Activated CD8-positive, alpha-beta T cell treated with anti-CD3 and anti-CD28 coated beads, Interleukin-2, amount 10 ng/mL, durations not matched to agents 7 days and 5 days (primary cell): Measurements from ENCODE around the gene GPC6. TPM values are rescaled to one million over a fixed set of nuclear protein-coding genes. Genes with fewer than 3 reads are reported as not detected.
A peak's percentile ranks its signal among the peaks of the same experiment; 100 is the strongest.
"Not testable (repeated sequence)": the region's sequence is repeated elsewhere in the genome, so short reads cannot be mapped to it uniquely, and the experiment has no call there.

Experiments used
- ATAC-seq: fragments of 150-1000 bp; cut with Tn5 transposase; one replicate; pipeline ENCODE4 v1.10.0; 2021; ENCODE audit warnings: moderate library complexity
- CTCF ChIA-PET: fragments of 350-600 bp; sonication (Branson Sonifier 250); formaldehyde crosslinking; loops from one replicate; lab custom pipeline; 2021; ENCODE audit warnings: antibody characterized with exemption; lab: Charles Lee
- POLR2A ChIA-PET: fragments of 350-600 bp; sonication (Branson Sonifier 250); formaldehyde crosslinking; loops from one replicate; lab custom pipeline; 2021; ENCODE audit warnings: antibody characterized with exemption; lab: Charles Lee
- DNase-seq: peaks from one replicate; pipeline ENCODE4 v3.0.0-alpha.2; 2020
- H3K27ac Mint-ChIP-seq: one replicate; pipeline ENCODE4 v1.8.0; 2021; ENCODE audit warnings: mild to moderate bottlenecking, mixed read lengths
- H3K27me3 Mint-ChIP-seq: one replicate; pipeline ENCODE4 v1.8.0; 2021; ENCODE audit warnings: low read depth, mixed read lengths
- H3K36me3 Mint-ChIP-seq: one replicate; pipeline ENCODE4 v1.8.0; 2021; ENCODE audit warnings: low read depth, mixed read lengths
- H3K4me1 Mint-ChIP-seq: one replicate; pipeline ENCODE4 v1.8.0; 2021; ENCODE audit warnings: low read depth, mixed read lengths
- H3K4me3 Mint-ChIP-seq: one replicate; pipeline ENCODE4 v1.8.0; 2021; ENCODE audit warnings: mild to moderate bottlenecking, mixed read lengths
- H3K9me3 Mint-ChIP-seq: one replicate; pipeline ENCODE4 v1.8.0; 2022; ENCODE audit warnings: mixed read lengths; ENCODE audit not compliant: insufficient read depth
- total RNA-seq, 2 experiments: library from RNA; stranded (reverse); gene quantifications; one replicate each; pipeline ENCODE4 v1.2.3, GENCODE V29; 2021

GPC6 gene
- total RNA-seq, 2 experiments from 2014 or later = not detected

DNA sequence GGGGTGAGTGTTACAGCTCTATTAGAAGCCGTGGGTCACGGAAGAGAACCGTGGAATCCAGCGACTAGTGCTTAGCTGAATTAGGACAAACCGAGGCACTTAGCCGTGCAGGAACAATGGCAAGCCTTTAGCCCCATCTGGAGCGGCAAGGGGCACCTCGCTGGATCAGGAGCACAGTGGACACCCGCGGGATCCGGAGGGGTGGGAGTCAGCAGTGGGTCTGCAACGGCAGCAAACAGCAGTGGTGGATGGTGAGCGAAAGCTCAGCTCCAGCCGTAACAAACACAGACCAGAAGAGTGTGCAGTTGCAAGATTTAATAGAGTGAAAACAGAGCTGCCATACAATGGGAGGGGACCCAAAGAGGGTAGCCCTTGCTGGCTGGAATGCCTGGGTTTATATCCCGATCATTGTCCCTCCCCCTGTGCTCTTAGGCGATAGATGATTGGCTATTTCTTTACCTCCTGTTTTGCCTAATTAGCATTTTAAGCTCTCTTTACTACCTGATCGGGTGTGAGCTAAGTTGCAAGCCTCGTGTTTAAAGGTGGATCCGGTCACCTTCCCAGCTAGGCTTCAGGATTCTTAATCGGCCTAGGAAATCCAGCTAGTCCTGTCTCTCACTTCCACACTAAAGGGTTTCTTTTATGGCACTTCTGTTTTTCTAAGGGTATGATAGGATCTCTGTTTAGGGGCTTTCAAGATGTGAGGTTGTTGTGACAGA, 1076.4 kb downstream of the GPC6 start:
- CTCF ChIA-PET = interaction anchor here (0.8 kb wide), 1 partner anchor 14 kb away, joined by 3 read pairs; no protein-coding TSS in a partner anchor

DNA sequence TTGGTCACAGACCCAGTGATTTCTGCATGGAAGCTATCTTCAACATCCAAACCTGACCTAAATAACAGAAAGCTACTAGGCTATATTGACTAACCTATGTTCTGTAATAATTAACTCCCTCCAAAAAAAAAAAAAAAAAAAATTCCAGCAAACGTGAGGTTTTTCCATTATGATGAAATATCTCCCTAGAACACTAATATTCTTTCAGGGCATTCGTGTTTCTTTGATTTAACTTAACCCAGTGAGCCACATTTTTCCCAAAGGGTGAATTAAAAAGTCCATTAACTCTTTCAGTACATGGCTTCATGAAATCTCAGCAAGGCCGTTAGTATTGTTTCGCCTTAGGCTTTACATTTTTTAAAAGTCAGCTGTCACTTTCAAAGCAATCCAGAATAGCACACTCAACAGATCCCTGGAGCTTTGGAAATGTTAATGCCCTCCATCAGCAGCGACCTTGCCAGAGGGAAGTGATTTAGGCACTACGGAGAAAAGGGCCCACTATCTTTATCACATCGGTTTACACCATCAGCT, 1077.1 kb downstream of the GPC6 start:
- peaks cover 5% of the 10 kb centered on the region for H3K9me3 Mint-ChIP-seq
- no peaks in the 10 kb centered on the region for H3K36me3 Mint-ChIP-seq
- ChIA-PET CTCF (interaction anchor here (0.8 kb wide), 1 partner anchor 14 kb away, joined by 3 read pairs; no protein-coding TSS in a partner anchor), POLR2A (no interaction called here)
- no peaks in the 10 kb centered on the region for H3K4me1 Mint-ChIP-seq
- H3K27ac Mint-ChIP-seq = no peak overlapping the region
- H3K27me3 Mint-ChIP-seq = no peaks in the 10 kb centered on the region
- no peak overlapping the region for H3K4me3 Mint-ChIP-seq
- DNase-seq (no peak), ATAC-seq (no peak)

More for the DNA sequence above, 1076.4 kb downstream of the GPC6 start:
- H3K27ac Mint-ChIP-seq, H3K4me1 Mint-ChIP-seq, DNase-seq, H3K9me3 Mint-ChIP-seq, ATAC-seq, H3K36me3 Mint-ChIP-seq, POLR2A ChIA-PET, H3K4me3 Mint-ChIP-seq, H3K27me3 Mint-ChIP-seq: not testable (repeated sequence)

DNA sequence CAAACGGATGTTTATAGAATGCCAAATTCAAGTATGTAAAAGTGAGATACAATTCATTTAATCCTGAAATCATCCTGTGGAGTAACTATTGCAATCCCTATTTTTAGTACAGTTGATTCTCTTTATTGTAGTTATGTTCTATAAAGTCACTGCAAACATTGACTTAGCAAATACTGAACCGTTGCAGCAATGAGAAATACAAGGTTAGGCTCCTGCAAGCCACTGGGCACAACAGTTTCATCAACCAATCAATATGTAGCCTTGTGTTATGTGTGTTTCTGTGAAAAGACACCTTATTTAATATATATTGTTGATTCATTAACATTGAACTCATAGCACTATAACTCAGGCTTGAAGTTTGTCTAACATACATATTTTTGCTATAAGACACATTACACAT, 1078.4 kb downstream of the GPC6 start:
- Mint-ChIP-seq H3K4me3 (no peak overlapping the region), H3K4me1 (no peaks in the 10 kb centered on the region), H3K36me3 (no peaks in the 10 kb centered on the region), H3K9me3 (peaks cover 5% of the 10 kb centered on the region), H3K27me3 (no peaks in the 10 kb centered on the region), H3K27ac (no peak overlapping the region)
- CTCF ChIA-PET = no interaction called here
- POLR2A ChIA-PET = no interaction called here
- no peak for ATAC-seq
- no peak for DNase-seq

DNA sequence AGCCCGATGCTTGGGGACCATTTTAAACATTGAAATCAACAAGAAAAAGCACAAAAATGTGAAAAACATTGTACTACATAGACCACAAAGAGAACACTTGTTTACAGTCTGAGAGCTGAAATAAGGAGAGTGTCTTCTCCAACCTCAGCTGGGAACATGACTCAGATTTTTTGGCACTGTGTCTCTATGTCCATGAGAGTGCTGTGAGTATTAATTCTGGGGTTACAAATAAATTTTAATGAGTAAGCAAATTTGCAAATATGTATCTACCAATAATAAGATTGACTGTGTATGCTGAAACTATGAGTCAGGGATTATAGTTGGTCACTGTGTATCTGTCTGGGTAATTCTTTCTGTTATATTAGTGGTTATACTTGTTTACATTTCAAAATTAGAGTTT, 1078.9 kb downstream of the GPC6 start:
- H3K4me3 Mint-ChIP-seq = no peak overlapping the region
- H3K4me1 Mint-ChIP-seq = no peaks in the 10 kb centered on the region
- no peaks in the 10 kb centered on the region for H3K36me3 Mint-ChIP-seq
- H3K9me3 Mint-ChIP-seq = peaks cover 5% of the 10 kb centered on the region
- H3K27ac Mint-ChIP-seq = no peak overlapping the region
- ChIA-PET POLR2A (no interaction called here), CTCF (no interaction called here)
- no peaks in the 10 kb centered on the region for H3K27me3 Mint-ChIP-seq
- DNase-seq (no peak), ATAC-seq (no peak)

DNA sequence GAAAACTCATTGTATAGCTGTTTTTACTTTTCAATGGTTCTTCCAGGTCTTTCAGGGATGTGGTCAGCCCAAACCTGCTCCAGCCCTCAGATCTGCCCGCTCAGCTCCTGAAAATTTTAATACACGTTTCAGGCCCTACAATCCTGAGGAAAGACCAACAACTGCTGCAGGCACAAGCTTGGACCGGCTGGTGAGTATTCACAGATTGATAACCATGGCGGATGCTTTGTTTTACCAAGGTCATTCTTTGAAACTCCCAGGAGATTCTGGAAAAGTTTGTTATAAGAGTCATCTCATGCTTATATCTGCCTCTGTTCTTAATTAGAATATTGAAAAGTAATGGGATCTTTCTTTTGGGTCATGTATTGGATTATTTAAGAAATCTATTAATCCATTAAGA, 1079.3 kb downstream of the GPC6 start:
- no peaks in the 10 kb centered on the region for H3K36me3 Mint-ChIP-seq
- ChIA-PET CTCF (no interaction called here), POLR2A (no interaction called here)
- ATAC-seq (no peak), DNase-seq (no peak)
- peaks cover 5% of the 10 kb centered on the region for H3K9me3 Mint-ChIP-seq
- no peaks in the 10 kb centered on the region for H3K27me3 Mint-ChIP-seq
- no peak overlapping the region for H3K4me3 Mint-ChIP-seq
- H3K4me1 Mint-ChIP-seq = no peaks in the 10 kb centered on the region
- H3K27ac Mint-ChIP-seq = no peak overlapping the region

DNA sequence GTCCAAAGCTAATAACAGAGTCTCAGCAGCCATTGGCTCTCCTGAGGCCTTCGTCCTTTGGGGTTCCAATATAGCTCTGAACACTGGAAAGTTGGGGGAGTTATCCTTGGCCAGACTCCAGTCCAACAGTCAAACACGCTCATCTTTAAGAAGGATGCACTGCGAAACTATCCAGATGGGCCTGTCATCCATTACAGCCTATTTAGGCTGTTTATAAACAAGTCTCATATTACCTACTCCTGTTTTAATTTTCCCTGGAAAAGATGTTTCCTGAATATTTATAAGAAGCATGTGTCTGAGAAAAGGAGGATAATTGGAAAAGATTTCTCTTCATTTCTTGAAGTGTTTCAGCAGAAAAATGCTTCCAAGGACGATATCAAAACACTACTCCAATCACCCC, 1082.2 kb downstream of the GPC6 start:
- CTCF ChIA-PET = interaction anchor here (1.0 kb wide), 1 partner anchor 15 kb away, joined by 3 read pairs; no protein-coding TSS in a partner anchor
- no peaks in the 10 kb centered on the region for H3K36me3 Mint-ChIP-seq
- no peaks in the 10 kb centered on the region for H3K9me3 Mint-ChIP-seq
- H3K27ac Mint-ChIP-seq = no peak overlapping the region
- DNase-seq (no peak), ATAC-seq (no peak)
- POLR2A ChIA-PET = no interaction called here
- H3K4me3 Mint-ChIP-seq = no peak overlapping the region
- H3K4me1 Mint-ChIP-seq = peaks cover 4% of the 10 kb centered on the region
- H3K27me3 Mint-ChIP-seq = no peaks in the 10 kb centered on the region

DNA sequence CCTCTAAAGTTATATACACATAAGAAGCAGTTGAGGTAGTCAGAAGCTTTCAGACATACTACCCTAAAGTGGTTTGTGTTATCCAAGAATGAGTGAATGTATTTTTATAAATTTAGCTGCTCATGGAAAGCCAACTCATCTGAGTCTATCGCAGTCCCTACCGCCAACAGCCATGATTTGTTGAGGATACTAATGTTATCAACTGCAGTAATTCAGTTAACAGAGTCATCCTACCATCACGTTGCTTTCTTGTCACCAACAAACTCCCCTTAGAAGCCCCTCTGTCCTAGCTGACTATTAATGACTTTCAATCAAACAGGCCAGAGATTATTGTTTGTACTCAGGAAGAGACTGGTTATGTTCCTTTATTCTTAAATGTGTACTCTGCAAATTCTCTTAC, 1083.0 kb downstream of the GPC6 start:
- no peak overlapping the region for H3K4me3 Mint-ChIP-seq

DNA sequence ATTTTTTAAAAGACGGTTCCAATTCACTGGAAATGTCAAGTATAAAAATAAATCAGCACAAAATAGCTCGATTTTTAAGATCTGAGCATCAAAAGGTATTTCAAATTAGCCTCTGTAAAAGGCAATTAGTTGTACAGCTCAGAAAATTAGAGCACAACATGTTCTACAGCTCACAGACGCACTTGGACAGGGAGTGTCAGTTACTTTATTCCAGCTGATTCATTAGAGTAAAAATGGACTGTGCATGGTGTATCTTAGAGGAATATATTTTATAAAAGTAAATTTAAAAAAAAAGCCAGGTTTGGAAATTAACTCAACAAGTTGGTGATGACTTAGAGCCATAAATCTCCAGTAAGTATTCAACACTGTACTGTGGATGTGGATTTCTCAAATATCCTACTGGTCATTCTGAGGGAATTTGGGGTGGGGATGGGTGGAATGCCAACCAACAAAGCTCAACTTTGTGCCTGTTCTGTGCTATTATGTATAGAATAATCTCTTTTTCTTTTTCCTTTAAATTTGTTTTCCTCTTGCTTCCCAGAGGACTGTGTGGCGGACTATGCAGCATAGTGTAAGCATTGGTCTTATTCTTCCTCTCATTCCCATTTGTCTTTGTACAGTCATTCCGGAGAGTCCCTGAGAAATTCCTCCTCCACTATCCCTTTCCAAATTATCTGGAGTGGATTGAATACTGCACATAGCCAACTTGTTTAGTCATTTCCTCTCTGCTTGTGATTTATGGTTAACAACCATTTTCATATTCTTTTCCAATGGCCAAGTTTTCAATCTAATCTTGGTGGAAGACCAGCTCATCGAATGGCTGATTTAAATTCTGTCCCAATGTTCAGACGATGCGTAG, 1083.6 kb downstream of the GPC6 start:
- no peaks in the 10 kb centered on the region for H3K9me3 Mint-ChIP-seq
- H3K36me3 Mint-ChIP-seq = no peaks in the 10 kb centered on the region
- peaks cover 6% of the 10 kb centered on the region for H3K4me1 Mint-ChIP-seq
- no peaks in the 10 kb centered on the region for H3K27me3 Mint-ChIP-seq
- ChIA-PET POLR2A (no interaction called here), CTCF (interaction anchor here (0.7 to 1.5 kb wide), 3 partner anchors 13 to 52 kb away, joined by 3 to 5 read pairs (median 4); no protein-coding TSS in a partner anchor)
- no peak for DNase-seq
- no peak overlapping the region for H3K27ac Mint-ChIP-seq
- no peak for ATAC-seq
- no peak overlapping the region for H3K4me3 Mint-ChIP-seq

More for the DNA sequence above, 1083.0 kb downstream of the GPC6 start:
- H3K4me1 Mint-ChIP-seq = peaks cover 4% of the 10 kb centered on the region
- ChIA-PET CTCF (interaction anchor here (0.7 to 1.5 kb wide), 2 partner anchors 14 to 36 kb away, joined by 4 to 5 read pairs; no protein-coding TSS in a partner anchor), POLR2A (no interaction called here)
- H3K9me3 Mint-ChIP-seq = no peaks in the 10 kb centered on the region
- H3K27me3 Mint-ChIP-seq = no peaks in the 10 kb centered on the region
- no peak for ATAC-seq
- no peaks in the 10 kb centered on the region for H3K36me3 Mint-ChIP-seq
- no peak overlapping the region for H3K27ac Mint-ChIP-seq
- no peak for DNase-seq

DNA sequence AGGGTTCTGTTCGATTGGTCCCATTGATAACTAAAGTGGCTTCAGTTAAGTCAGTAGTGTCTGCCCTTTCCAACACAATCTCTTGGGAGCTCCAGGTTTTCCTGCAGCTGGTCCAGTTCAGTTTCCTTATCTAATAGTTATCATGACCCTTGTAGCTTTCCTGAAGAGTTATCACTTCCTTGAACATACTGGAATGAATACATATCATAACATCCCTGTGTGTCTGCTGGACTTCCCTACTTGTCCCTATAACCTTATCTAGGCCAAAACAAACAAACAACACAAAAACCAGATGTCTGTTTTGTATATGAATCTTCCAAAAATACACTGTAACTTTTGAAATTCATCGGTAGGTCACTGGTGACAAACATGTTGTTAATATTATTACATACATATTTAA, 1085.3 kb downstream of the GPC6 start:
- Mint-ChIP-seq H3K4me1 (peaks cover 14% of the 10 kb centered on the region), H3K36me3 (peaks cover 3% of the 10 kb centered on the region), H3K27me3 (no peaks in the 10 kb centered on the region), H3K4me3 (no peak overlapping the region), H3K9me3 (no peaks in the 10 kb centered on the region), H3K27ac (peak overlapping the region; percentile 60)
- no peak for ATAC-seq
- DNase-seq = no peak
- ChIA-PET CTCF (interaction anchor here (1.1 kb wide), 2 partner anchors 12 to 33 kb away, joined by 3 read pairs; no protein-coding TSS in a partner anchor), POLR2A (no interaction called here)

DNA sequence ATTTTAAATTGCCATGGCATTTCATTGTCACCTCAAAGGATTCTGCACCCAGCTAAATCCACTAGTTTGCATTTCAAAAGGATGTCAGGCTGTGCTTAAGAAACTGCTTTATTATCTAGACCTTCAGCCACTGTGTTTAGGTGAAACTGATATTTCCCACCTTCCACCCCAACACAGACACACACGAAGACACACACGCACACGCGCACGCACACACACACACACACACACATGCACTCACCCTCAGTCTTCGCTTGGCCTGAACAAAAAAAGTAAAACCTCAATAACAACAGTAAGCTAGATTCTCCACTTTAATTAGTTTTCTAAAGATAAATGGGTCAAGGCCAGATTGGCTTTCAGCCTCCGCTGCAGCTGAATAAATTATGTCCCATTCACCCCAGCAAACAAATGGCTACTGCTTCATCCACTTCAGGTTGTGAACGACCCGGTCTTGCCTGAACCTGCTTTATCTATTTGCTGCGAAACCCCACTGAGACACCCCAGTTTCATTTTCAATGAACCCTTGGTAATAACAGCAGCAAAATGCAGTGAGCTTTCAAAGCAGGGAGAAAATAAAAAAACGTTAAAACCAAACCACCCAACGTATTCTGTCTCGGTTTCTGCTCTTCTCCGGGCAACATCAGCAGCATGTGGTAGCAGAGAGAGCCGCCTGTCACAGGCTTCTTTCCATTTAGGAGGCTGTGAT, 1086.1 kb downstream of the GPC6 start:
- Mint-ChIP-seq H3K36me3 (peaks cover 3% of the 10 kb centered on the region), H3K27me3 (no peaks in the 10 kb centered on the region), H3K9me3 (no peaks in the 10 kb centered on the region), H3K27ac (peak overlapping the region; percentile 83), H3K4me1 (peaks cover 22% of the 10 kb centered on the region), H3K4me3 (peak overlapping the region; percentile 17)
- ChIA-PET POLR2A (interaction anchor here (0.9 kb wide), 1 partner anchor 283 kb away, joined by 3 read pairs; the partner anchor contains the start of gene TGDS), CTCF (interaction anchor here (1.1 kb wide), 2 partner anchors 11 to 33 kb away, joined by 3 read pairs; no protein-coding TSS in a partner anchor)
- ATAC-seq (peak; percentile 44), DNase-seq (no peak)

DNA sequence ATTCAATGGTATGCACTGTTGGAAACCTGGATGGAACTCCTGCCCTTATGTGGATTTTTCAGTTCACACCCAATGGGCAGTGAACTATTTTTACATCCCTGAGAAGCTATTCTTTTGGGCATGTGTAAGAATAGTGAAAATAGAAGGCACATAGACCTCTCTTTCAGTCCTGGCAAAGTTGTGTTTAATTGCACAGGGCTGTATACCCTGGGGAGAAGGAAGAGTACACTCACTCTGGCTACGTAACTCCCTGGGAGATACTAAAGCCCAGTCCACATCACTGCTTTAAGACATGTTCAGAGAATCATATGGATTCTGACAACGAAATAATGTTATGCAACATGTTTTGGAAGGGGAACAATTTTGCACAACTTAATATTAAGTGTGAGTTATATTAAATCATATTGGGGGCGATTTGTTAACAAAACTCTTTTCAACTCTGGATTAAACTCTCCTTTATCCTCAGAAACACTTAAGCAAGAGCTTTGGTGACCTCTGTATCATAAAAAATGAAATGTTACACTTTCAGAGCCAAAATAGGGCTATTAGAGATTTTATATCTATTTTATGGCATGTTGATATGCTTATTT, 1086.8 kb downstream of the GPC6 start:
- DNase-seq (no peak), ATAC-seq (no peak)
- H3K27me3 Mint-ChIP-seq = no peaks in the 10 kb centered on the region
- no peaks in the 10 kb centered on the region for H3K9me3 Mint-ChIP-seq
- H3K36me3 Mint-ChIP-seq = peaks cover 3% of the 10 kb centered on the region
- H3K27ac Mint-ChIP-seq = peak overlapping the region; percentile 43
- peaks cover 29% of the 10 kb centered on the region for H3K4me1 Mint-ChIP-seq
- H3K4me3 Mint-ChIP-seq = no peak overlapping the region
- POLR2A ChIA-PET = interaction anchor here (0.6 kb wide), 1 partner anchor 115 kb away, joined by 3 read pairs; no protein-coding TSS in a partner anchor
- CTCF ChIA-PET = interaction anchor here (1.3 kb wide), 1 partner anchor 10 kb away, joined by 6 read pairs; no protein-coding TSS in a partner anchor
